GM23338 (cell line): ENCODE results near the gene HOXA3. TPM values are rescaled to one million over a fixed set of nuclear protein-coding genes. Genes with fewer than 3 reads are reported as not detected.

ENCODE experiments used
- ATAC-seq: fragments of 200-7000 bp; cut with Tn5 transposase; 3 replicates; pipeline ENCODE4 v1.9.1; 2020
- DNase-seq: peaks from one replicate; pipeline ENCODE4 v3.0.0-alpha.2; 2015; ENCODE audit warnings: low spot score
- H2AFZ ChIP-seq: fragments of 200-600 bp; sonication (generic); 2 replicates; pipeline ENCODE4 v1.8.0; 2016; ENCODE audit warnings: antibody characterized with exemption, mild to moderate bottlenecking, moderate library complexity
- H3F3A ChIP-seq: fragments of 200-600 bp; sonication (generic); replicated peaks from 2 replicates; pipeline ENCODE4 v1.8.0; 2017; ENCODE audit warnings: antibody characterized with exemption, mixed run types, low read depth
- H3K27ac ChIP-seq: fragments of 200-600 bp; sonication (generic); 2 replicates; pipeline ENCODE4 v1.6.1; 2016; ENCODE audit warnings: low read depth
- H3K27me3 ChIP-seq: fragments of 200-600 bp; sonication (generic); 2 replicates; pipeline ENCODE4 v1.8.0; 2016; ENCODE audit warnings: mild to moderate bottlenecking, mixed run types, moderate library complexity; ENCODE audit not compliant: insufficient read depth
- H3K36me3 ChIP-seq: fragments of 200-600 bp; sonication (generic); 2 replicates; pipeline ENCODE4 v1.8.0; 2016; ENCODE audit warnings: mild to moderate bottlenecking; ENCODE audit not compliant: insufficient read depth
- H3K4me1 ChIP-seq: fragments of 200-600 bp; sonication (generic); 2 replicates; pipeline ENCODE4 v1.8.0; 2016; ENCODE audit warnings: mild to moderate bottlenecking, moderate library complexity; ENCODE audit not compliant: insufficient read depth
- H3K4me2 ChIP-seq: fragments of 200-600 bp; sonication (generic); 2 replicates; pipeline ENCODE4 v1.7.1; 2017; ENCODE audit warnings: mixed run types
- H3K4me3 ChIP-seq: fragments of 200-600 bp; sonication (generic); 2 replicates; pipeline ENCODE4 v1.6.1; 2016; ENCODE audit warnings: mixed run types
- H3K79me2 ChIP-seq: fragments of 200-600 bp; sonication (generic); replicated peaks from 2 replicates; pipeline ENCODE4 v1.8.0; 2017; ENCODE audit warnings: mild to moderate bottlenecking; ENCODE audit not compliant: insufficient read depth
- H3K9me2 ChIP-seq: fragments of 200-600 bp; sonication (generic); 2 replicates; pipeline ENCODE4 v1.8.0; 2017; ENCODE audit not compliant: insufficient read depth
- H4K20me1 ChIP-seq: fragments of 200-600 bp; sonication (generic); replicated peaks from 2 replicates; pipeline ENCODE4 v1.8.0; 2017; ENCODE audit warnings: mild to moderate bottlenecking; ENCODE audit not compliant: insufficient read depth
- H3K27ac Mint-ChIP-seq: 2 replicates; pipeline ENCODE4 v1.8.0; 2020; ENCODE audit warnings: inconsistent platforms, mild to moderate bottlenecking, moderate library complexity, mixed read lengths
- H3K27me3 Mint-ChIP-seq: 3 replicates; pipeline ENCODE4 v1.8.0; 2022; ENCODE audit warnings: low read depth, mild to moderate bottlenecking, moderate library complexity, mixed read lengths, inconsistent platforms; ENCODE audit not compliant: insufficient read depth, poor library complexity
- H3K36me3 Mint-ChIP-seq: 3 replicates; pipeline ENCODE4 v1.8.0; 2021; ENCODE audit warnings: low read depth, mild to moderate bottlenecking, inconsistent platforms, moderate library complexity, mixed read lengths
- H3K4me1 Mint-ChIP-seq: 3 replicates; pipeline ENCODE4 v1.8.0; 2020; ENCODE audit warnings: mild to moderate bottlenecking, inconsistent platforms, mixed read lengths
- H3K4me3 Mint-ChIP-seq: 3 replicates; pipeline ENCODE4 v1.8.0; 2021; ENCODE audit warnings: moderate library complexity, mild to moderate bottlenecking, inconsistent platforms, mixed read lengths
- H3K9me3 Mint-ChIP-seq: 3 replicates; pipeline ENCODE4 v1.8.0; 2020; ENCODE audit warnings: moderate library complexity, mild to moderate bottlenecking, inconsistent platforms, mixed read lengths
- CREB1 ChIP-seq: fragments of 250-450 bp; sonication (Bioruptor Pico); IDR thresholded peaks from 2 replicates; pipeline ENCODE4 v1.5.0; 2020; ENCODE audit warnings: low read depth, mild to moderate bottlenecking, moderate library complexity
- EZH2 ChIP-seq: fragments of 200-600 bp; sonication (generic); IDR thresholded peaks from one replicate; pipeline ENCODE4 v1.8.0; 2017; ENCODE audit warnings: antibody characterized with exemption, mild to moderate bottlenecking, low read depth; ENCODE audit not compliant: unreplicated experiment
- EZH2phosphoT487 ChIP-seq: fragments of 200-600 bp; sonication (generic); IDR thresholded peaks from one replicate; pipeline ENCODE4 v1.8.1; 2018; ENCODE audit warnings: antibody characterized with exemption; ENCODE audit not compliant: unreplicated experiment
- JUNB ChIP-seq: IDR thresholded peaks from one replicate; pipeline ENCODE4 v1.6.1; 2016; ENCODE audit warnings: antibody characterized with exemption; ENCODE audit not compliant: unreplicated experiment
- NANOG ChIP-seq: IDR thresholded peaks from 2 replicates; pipeline ENCODE4 v1.6.1; 2016; ENCODE audit warnings: antibody characterized with exemption, borderline replicate concordance
- POLR2AphosphoS5 ChIP-seq: IDR thresholded peaks from 2 replicates; pipeline ENCODE4 v1.6.1; 2016; ENCODE audit warnings: antibody characterized with exemption, low read depth
- ZNF114 ChIP-seq: fragments of 250-450 bp; sonication (Bioruptor Pico); IDR thresholded peaks from 2 replicates; pipeline ENCODE4 v1.5.0; 2020; ENCODE audit warnings: mild to moderate bottlenecking, moderate library complexity
- polyA plus RNA-seq: library from polyadenylated mRNA; unstranded; fragments of >200 nt; fragmentation: Nextera tagmentation; extraction: Ambion mirVana; gene quantifications from 2 replicates; pipeline ENCODE4 v1.2.1, GENCODE V29; 2016
- total RNA-seq: library from RNA; depleted of rRNA; stranded (reverse); fragments of >200 nt; shearing (Covaris generic); gene quantifications from 2 replicates; pipeline ENCODE4 v1.2.3, GENCODE V29; 2014
- TF ChIP-seq, protein P1 (sequence below), 2 experiments: fragments of 200-600 bp in 1 of 2; sonication (generic) in 1 of 2; conservative IDR thresholded peaks; 2 replicates each; pipeline versions ENCODE4 v1.5.1 to v1.6.1; 2016 to 2017; ENCODE audit warnings: antibody characterized with exemption in 2 of 2, low read depth in 2 of 2, mild to moderate bottlenecking in 2 of 2, moderate library complexity in 1 of 2
- TF ChIP-seq, protein P2 (sequence below): IDR thresholded peaks from 2 replicates; pipeline ENCODE4 v1.6.1; 2016; ENCODE audit warnings: antibody characterized with exemption
- TF ChIP-seq, protein P3 (sequence below): IDR thresholded peaks from one replicate; pipeline ENCODE4 v1.6.1; 2018; ENCODE audit warnings: antibody characterized with exemption; ENCODE audit not compliant: unreplicated experiment
- TF ChIP-seq, protein P4 (sequence below): fragments of 250-450 bp; sonication (Bioruptor Pico); IDR thresholded peaks from 2 replicates; pipeline ENCODE4 v1.5.0; 2020; ENCODE audit warnings: mild to moderate bottlenecking, moderate library complexity

Gene HOXA3
- total and polyA plus RNA-seq, 2 experiments from 2014 or later = not detected

DNA sequence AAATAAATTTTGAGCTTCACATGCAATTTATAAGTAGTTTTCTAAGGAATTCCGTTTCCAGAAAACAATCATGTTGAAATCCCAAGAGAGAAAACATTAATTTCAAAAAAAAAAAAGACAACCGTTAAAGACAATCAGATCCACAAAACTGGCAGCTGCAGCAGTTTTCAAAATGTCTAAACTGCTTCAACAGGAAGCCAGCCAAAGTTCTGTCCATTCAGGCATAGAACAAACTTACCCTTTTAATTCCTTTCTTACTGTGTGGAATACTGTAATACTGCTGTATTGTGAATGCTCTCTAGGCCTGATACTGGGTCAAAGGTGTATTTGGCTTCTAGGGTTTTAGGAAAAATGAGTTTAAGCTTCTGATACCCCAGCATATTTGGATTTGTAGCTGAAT, 88.2 kb downstream of the HOXA3 start:
- H3K27ac ChIP-seq = no peak overlapping the region
- DNase-seq = no peak
- TF ChIP-seq, protein P1, sequence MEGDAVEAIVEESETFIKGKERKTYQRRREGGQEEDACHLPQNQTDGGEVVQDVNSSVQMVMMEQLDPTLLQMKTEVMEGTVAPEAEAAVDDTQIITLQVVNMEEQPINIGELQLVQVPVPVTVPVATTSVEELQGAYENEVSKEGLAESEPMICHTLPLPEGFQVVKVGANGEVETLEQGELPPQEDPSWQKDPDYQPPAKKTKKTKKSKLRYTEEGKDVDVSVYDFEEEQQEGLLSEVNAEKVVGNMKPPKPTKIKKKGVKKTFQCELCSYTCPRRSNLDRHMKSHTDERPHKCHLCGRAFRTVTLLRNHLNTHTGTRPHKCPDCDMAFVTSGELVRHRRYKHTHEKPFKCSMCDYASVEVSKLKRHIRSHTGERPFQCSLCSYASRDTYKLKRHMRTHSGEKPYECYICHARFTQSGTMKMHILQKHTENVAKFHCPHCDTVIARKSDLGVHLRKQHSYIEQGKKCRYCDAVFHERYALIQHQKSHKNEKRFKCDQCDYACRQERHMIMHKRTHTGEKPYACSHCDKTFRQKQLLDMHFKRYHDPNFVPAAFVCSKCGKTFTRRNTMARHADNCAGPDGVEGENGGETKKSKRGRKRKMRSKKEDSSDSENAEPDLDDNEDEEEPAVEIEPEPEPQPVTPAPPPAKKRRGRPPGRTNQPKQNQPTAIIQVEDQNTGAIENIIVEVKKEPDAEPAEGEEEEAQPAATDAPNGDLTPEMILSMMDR (conservative IDR thresholded peaks at IDR 0.05; ENCODE audit: low read depth in 2 of 2) = no peak
- TF ChIP-seq, protein P2, sequence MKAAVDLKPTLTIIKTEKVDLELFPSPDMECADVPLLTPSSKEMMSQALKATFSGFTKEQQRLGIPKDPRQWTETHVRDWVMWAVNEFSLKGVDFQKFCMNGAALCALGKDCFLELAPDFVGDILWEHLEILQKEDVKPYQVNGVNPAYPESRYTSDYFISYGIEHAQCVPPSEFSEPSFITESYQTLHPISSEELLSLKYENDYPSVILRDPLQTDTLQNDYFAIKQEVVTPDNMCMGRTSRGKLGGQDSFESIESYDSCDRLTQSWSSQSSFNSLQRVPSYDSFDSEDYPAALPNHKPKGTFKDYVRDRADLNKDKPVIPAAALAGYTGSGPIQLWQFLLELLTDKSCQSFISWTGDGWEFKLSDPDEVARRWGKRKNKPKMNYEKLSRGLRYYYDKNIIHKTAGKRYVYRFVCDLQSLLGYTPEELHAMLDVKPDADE = no peak
- no peak for TF ChIP-seq ZNF114
- TF ChIP-seq JUNB = no peak
- TF ChIP-seq NANOG = no peak
- TF ChIP-seq EZH2 = no peak
- TF ChIP-seq, protein P3, sequence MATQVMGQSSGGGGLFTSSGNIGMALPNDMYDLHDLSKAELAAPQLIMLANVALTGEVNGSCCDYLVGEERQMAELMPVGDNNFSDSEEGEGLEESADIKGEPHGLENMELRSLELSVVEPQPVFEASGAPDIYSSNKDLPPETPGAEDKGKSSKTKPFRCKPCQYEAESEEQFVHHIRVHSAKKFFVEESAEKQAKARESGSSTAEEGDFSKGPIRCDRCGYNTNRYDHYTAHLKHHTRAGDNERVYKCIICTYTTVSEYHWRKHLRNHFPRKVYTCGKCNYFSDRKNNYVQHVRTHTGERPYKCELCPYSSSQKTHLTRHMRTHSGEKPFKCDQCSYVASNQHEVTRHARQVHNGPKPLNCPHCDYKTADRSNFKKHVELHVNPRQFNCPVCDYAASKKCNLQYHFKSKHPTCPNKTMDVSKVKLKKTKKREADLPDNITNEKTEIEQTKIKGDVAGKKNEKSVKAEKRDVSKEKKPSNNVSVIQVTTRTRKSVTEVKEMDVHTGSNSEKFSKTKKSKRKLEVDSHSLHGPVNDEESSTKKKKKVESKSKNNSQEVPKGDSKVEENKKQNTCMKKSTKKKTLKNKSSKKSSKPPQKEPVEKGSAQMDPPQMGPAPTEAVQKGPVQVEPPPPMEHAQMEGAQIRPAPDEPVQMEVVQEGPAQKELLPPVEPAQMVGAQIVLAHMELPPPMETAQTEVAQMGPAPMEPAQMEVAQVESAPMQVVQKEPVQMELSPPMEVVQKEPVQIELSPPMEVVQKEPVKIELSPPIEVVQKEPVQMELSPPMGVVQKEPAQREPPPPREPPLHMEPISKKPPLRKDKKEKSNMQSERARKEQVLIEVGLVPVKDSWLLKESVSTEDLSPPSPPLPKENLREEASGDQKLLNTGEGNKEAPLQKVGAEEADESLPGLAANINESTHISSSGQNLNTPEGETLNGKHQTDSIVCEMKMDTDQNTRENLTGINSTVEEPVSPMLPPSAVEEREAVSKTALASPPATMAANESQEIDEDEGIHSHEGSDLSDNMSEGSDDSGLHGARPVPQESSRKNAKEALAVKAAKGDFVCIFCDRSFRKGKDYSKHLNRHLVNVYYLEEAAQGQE = no peak
- TF ChIP-seq POLR2AphosphoS5 = no peak
- no peak for TF ChIP-seq CREB1 (CRISPR knock-in tag)
- no peak for TF ChIP-seq EZH2phosphoT487
- TF ChIP-seq, protein P4, sequence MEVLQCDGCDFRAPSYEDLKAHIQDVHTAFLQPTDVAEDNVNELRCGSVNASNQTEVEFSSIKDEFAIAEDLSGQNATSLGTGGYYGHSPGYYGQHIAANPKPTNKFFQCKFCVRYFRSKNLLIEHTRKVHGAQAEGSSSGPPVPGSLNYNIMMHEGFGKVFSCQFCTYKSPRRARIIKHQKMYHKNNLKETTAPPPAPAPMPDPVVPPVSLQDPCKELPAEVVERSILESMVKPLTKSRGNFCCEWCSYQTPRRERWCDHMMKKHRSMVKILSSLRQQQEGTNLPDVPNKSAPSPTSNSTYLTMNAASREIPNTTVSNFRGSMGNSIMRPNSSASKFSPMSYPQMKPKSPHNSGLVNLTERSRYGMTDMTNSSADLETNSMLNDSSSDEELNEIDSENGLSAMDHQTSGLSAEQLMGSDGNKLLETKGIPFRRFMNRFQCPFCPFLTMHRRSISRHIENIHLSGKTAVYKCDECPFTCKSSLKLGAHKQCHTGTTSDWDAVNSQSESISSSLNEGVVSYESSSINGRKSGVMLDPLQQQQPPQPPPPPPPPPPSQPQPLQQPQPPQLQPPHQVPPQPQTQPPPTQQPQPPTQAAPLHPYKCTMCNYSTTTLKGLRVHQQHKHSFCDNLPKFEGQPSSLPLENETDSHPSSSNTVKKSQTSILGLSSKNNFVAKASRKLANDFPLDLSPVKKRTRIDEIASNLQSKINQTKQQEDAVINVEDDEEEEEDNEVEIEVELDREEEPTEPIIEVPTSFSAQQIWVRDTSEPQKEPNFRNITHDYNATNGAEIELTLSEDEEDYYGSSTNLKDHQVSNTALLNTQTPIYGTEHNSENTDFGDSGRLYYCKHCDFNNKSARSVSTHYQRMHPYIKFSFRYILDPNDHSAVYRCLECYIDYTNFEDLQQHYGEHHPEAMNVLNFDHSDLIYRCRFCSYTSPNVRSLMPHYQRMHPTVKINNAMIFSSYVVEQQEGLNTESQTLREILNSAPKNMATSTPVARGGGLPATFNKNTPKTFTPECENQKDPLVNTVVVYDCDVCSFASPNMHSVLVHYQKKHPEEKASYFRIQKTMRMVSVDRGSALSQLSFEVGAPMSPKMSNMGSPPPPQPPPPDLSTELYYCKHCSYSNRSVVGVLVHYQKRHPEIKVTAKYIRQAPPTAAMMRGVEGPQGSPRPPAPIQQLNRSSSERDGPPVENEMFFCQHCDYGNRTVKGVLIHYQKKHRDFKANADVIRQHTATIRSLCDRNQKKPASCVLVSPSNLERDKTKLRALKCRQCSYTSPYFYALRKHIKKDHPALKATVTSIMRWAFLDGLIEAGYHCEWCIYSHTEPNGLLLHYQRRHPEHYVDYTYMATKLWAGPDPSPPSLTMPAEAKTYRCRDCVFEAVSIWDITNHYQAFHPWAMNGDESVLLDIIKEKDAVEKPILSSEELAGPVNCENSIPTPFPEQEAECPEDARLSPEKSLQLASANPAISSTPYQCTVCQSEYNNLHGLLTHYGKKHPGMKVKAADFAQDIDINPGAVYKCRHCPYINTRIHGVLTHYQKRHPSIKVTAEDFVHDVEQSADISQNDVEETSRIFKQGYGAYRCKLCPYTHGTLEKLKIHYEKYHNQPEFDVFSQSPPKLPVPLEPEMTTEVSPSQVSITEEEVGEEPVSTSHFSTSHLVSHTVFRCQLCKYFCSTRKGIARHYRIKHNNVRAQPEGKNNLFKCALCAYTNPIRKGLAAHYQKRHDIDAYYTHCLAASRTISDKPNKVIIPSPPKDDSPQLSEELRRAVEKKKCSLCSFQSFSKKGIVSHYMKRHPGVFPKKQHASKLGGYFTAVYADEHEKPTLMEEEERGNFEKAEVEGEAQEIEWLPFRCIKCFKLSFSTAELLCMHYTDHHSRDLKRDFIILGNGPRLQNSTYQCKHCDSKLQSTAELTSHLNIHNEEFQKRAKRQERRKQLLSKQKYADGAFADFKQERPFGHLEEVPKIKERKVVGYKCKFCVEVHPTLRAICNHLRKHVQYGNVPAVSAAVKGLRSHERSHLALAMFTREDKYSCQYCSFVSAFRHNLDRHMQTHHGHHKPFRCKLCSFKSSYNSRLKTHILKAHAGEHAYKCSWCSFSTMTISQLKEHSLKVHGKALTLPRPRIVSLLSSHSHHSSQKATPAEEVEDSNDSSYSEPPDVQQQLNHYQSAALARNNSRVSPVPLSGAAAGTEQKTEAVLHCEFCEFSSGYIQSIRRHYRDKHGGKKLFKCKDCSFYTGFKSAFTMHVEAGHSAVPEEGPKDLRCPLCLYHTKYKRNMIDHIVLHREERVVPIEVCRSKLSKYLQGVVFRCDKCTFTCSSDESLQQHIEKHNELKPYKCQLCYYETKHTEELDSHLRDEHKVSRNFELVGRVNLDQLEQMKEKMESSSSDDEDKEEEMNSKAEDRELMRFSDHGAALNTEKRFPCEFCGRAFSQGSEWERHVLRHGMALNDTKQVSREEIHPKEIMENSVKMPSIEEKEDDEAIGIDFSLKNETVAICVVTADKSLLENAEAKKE (CRISPR knock-in tag) = no peak
- Mint-ChIP-seq H3K27ac (no peak overlapping the region), H3K27me3 (peaks cover 5% of the 10 kb centered on the region), H3K36me3 (no peaks in the 10 kb centered on the region), H3K4me3 (no peak overlapping the region), H3K9me3 (no peaks in the 10 kb centered on the region), H3K4me1 (no peaks in the 10 kb centered on the region)
- H3K4me3 ChIP-seq = no peak overlapping the region
- H3K27me3 ChIP-seq = no peaks in the 10 kb centered on the region
- no peaks in the 10 kb centered on the region for H3K79me2 ChIP-seq
- H3K9me2 ChIP-seq = no peaks in the 10 kb centered on the region
- no peak overlapping the region for H3K4me2 ChIP-seq
- no peak overlapping the region for H2AFZ ChIP-seq
- no peaks in the 10 kb centered on the region for H3K4me1 ChIP-seq
- no peaks in the 10 kb centered on the region for H3K36me3 ChIP-seq
- no peaks in the 10 kb centered on the region for H4K20me1 ChIP-seq
- no peak for ATAC-seq
- no peaks in the 10 kb centered on the region for H3F3A ChIP-seq
